HepG2 (cell line): ENCODE measurements around the gene CTCF. TPM values are rescaled to one million over a fixed set of nuclear protein-coding genes. Genes with fewer than 3 reads are reported as not detected.

Experiments
- CAMTA2 ChIP-seq: sonication (generic); formaldehyde crosslinking; IDR thresholded peaks from 2 replicates; pipeline ENCODE4 v1.4.0; 2020; ENCODE audit warnings: mild to moderate bottlenecking, missing genetic modification reagents, borderline replicate concordance
- CSRNP1 ChIP-seq: sonication (generic); formaldehyde crosslinking; IDR thresholded peaks from 2 replicates; pipeline ENCODE4 v1.8.1; 2023; ENCODE audit warnings: mild to moderate bottlenecking, missing genetic modification reagents
- FOSL2 ChIP-seq: sonication (generic); formaldehyde crosslinking; IDR thresholded peaks from 2 replicates; pipeline ENCODE4 v1.4.0; 2020; ENCODE audit warnings: missing genetic modification reagents
- LRRFIP1 ChIP-seq: sonication (generic); formaldehyde crosslinking; conservative IDR thresholded peaks from 2 replicates; pipeline ENCODE4 v1.4.0; 2020; ENCODE audit warnings: missing genetic modification reagents
- MED13 ChIP-seq: sonication (generic); formaldehyde crosslinking; IDR thresholded peaks from 2 replicates; pipeline ENCODE4 v1.5.0; 2020; ENCODE audit warnings: missing genetic modification reagents
- MXD4 ChIP-seq: IDR thresholded peaks from 2 replicates; pipeline ENCODE4 v1.6.1; 2016; ENCODE audit warnings: mild to moderate bottlenecking, missing biosample characterization, missing genetic modification reagents
- NFYC ChIP-seq: IDR thresholded peaks from 2 replicates; pipeline ENCODE4 v1.6.1; 2016; ENCODE audit warnings: missing genetic modification reagents, missing compliant biosample characterization
- PHF5A ChIP-seq: IDR thresholded peaks from one replicate; pipeline ENCODE4 v1.6.1; 2018; ENCODE audit warnings: low read depth, missing genetic modification reagents; ENCODE audit not compliant: unreplicated experiment
- RBAK ChIP-seq: sonication (generic); formaldehyde crosslinking; IDR thresholded peaks from 2 replicates; pipeline ENCODE4 v1.5.1; 2020; ENCODE audit warnings: mild to moderate bottlenecking, missing genetic modification reagents
- SNAPC5 ChIP-seq: sonication (generic); formaldehyde crosslinking; IDR thresholded peaks from 2 replicates; pipeline ENCODE4 v1.8.1; 2023; ENCODE audit warnings: mild to moderate bottlenecking, missing genetic modification reagents, borderline replicate concordance
- SP2 ChIP-seq: sonication (generic); formaldehyde crosslinking; IDR thresholded peaks from 2 replicates; pipeline ENCODE4 v1.5.1; 2020; ENCODE audit warnings: mild to moderate bottlenecking, missing genetic modification reagents
- STAG1 ChIP-seq: sonication (generic); formaldehyde crosslinking; IDR thresholded peaks from 2 replicates; pipeline ENCODE4 v1.4.0; 2020; ENCODE audit warnings: missing genetic modification reagents
- THAP9 ChIP-seq: sonication (generic); formaldehyde crosslinking; IDR thresholded peaks from 2 replicates; pipeline ENCODE4; 2020; ENCODE audit warnings: missing genetic modification reagents, mild to moderate bottlenecking, borderline replicate concordance
- ZNF232 ChIP-seq: sonication (generic); formaldehyde crosslinking; IDR thresholded peaks from 2 replicates; pipeline ENCODE4 v1.4.0; 2020; ENCODE audit warnings: missing genetic modification reagents, borderline replicate concordance
- ZNF530 ChIP-seq: sonication (generic); formaldehyde crosslinking; IDR thresholded peaks from 2 replicates; pipeline ENCODE4 v1.5.0; 2020; ENCODE audit warnings: low read depth, mild to moderate bottlenecking, missing genetic modification reagents
- polyA plus RNA-seq, 8 experiments: library from polyadenylated mRNA; depleted of rRNA in 3 of 8; stranded (reverse) in 7 of 8; unstranded in 1 of 8; fragments of >200 nt; fragmentation: Illumina TruSeq in 4 of 8; extraction: Trizol in 4 of 8; gene quantifications; 2 replicates each; pipeline versions ENCODE4 v1.2.1 to v1.2.3, GENCODE V29; 2011 to 2016; ENCODE audit warnings: low read depth in 4 of 8, missing spikeins in 1 of 8, mixed read lengths in 1 of 8; ENCODE audit not compliant: insufficient read depth in 1 of 8
- total RNA-seq, 5 experiments: library from RNA; depleted of rRNA; stranded (reverse); fragments of >200 nt; fragmentation: Illumina TruSeq; extraction: Trizol; gene quantifications; 2 replicates each; pipeline ENCODE4 v1.2.3, GENCODE V29; 2016; ENCODE audit warnings: low read depth in 1 of 5
- TF ChIP-seq, protein P1 (sequence below): sonication (generic); formaldehyde crosslinking; IDR thresholded peaks from 2 replicates; pipeline ENCODE4 v1.4.0; 2020; ENCODE audit warnings: missing genetic modification reagents, borderline replicate concordance

Gene CTCF
- total and polyA plus RNA-seq, 2 of the 13 experiments (the other 11 are each of a cell fraction or from before 2014, with no cell fraction given), result 19.5 to 37.5 TPM

DNA sequence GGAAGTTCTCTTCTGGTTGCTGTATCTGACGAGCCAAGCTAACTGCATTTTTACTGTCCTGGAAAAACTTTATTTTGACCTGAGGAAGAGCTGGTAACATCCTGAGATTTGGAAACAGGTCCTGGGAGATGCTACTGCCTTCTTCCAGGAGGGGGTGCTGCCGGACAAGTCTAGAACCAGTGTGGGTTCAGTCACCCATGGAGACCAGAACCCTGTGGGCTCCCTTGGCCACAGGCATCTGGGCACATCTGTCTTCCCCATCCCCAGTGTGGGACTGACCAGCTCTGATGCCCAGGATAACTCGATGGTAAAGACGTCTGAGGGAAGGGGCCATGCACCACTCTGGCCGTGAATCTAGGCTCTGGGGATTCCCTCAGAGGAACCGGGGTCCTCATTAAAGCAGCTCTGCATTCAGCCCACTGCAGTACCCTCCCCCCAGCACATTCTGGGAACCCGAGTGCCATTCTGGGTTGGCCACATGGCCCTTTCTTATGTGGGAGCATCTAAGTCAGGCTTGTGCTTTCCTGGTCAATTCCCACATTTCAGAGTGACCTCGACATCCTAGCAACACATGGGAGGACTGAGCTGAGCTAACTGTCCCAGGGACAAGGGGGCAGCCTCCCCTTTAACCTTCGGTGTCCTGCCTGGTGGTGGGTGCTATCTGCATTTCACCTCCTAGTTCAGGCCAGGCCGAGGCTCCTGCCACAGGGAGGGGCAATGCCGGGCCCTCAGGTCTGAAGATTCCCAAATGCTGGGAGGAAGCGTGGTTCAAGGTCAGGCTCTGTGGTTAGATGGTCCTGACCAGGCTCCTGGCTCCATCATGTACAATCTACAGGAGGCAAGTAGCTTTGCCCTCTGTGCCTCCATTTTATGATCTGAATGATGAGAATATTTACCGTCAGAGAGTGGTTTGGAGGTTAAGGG, 110.7 kb downstream of the CTCF start (continued):
- 0 out of 2 replicates have a peak, but pooled peaks have one; percentile 23 for TF ChIP-seq SNAPC5 (CRISPR knock-in tag)
- no peak for TF ChIP-seq PHF5A (CRISPR knock-in tag)
- TF ChIP-seq CAMTA2 (CRISPR knock-in tag), result peak; percentile 42; the same call in 1 of the 2 replicates
- no peak for TF ChIP-seq SP2 (CRISPR knock-in tag)
- TF ChIP-seq MED13 (CRISPR knock-in tag), result 0 out of 2 replicates have a peak, but pooled peaks have one; percentile 31
- peak; percentile 8; the same call in 1 of the 2 replicates for TF ChIP-seq FOSL2 (CRISPR knock-in tag)
- TF ChIP-seq RBAK (CRISPR knock-in tag), result no peak
- peak; percentile 95 for TF ChIP-seq STAG1 (CRISPR knock-in tag)
- TF ChIP-seq, protein P1, sequence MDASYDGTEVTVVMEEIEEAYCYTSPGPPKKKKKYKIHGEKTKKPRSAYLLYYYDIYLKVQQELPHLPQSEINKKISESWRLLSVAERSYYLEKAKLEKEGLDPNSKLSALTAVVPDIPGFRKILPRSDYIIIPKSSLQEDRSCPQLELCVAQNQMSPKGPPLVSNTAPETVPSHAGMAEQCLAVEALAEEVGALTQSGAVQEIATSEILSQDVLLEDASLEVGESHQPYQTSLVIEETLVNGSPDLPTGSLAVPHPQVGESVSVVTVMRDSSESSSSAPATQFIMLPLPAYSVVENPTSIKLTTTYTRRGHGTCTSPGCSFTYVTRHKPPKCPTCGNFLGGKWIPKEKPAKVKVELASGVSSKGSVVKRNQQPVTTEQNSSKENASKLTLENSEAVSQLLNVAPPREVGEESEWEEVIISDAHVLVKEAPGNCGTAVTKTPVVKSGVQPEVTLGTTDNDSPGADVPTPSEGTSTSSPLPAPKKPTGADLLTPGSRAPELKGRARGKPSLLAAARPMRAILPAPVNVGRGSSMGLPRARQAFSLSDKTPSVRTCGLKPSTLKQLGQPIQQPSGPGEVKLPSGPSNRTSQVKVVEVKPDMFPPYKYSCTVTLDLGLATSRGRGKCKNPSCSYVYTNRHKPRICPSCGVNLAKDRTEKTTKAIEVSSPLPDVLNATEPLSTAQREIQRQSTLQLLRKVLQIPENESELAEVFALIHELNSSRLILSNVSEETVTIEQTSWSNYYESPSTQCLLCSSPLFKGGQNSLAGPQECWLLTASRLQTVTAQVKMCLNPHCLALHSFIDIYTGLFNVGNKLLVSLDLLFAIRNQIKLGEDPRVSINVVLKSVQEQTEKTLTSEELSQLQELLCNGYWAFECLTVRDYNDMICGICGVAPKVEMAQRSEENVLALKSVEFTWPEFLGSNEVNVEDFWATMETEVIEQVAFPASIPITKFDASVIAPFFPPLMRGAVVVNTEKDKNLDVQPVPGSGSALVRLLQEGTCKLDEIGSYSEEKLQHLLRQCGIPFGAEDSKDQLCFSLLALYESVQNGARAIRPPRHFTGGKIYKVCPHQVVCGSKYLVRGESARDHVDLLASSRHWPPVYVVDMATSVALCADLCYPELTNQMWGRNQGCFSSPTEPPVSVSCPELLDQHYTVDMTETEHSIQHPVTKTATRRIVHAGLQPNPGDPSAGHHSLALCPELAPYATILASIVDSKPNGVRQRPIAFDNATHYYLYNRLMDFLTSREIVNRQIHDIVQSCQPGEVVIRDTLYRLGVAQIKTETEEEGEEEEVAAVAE (CRISPR knock-in tag), result no peak
- no peak for TF ChIP-seq ZNF530 (CRISPR knock-in tag)
- no peak for TF ChIP-seq LRRFIP1 (CRISPR knock-in tag)
- no peak for TF ChIP-seq ZNF232 (CRISPR knock-in tag)
- no peak for TF ChIP-seq CSRNP1 (CRISPR knock-in tag)
- TF ChIP-seq THAP9 (CRISPR knock-in tag), result no peak
- TF ChIP-seq NFYC (CRISPR knock-in tag), result no peak
- TF ChIP-seq MXD4, result no peak
